GM18870 (cell line): Measurements from ENCODE around the gene GNG7.
"Not testable (repeated sequence)": the region's sequence is repeated elsewhere in the genome, so short reads cannot be mapped to it uniquely, and the experiment has no call there.

Experiments used
- ATAC-seq: cut with Tn5 transposase; IDR thresholded peaks from one replicate; pipeline ENCODE4 v1.9.1; 2021; ENCODE audit warnings: moderate library complexity; ENCODE audit not compliant: unreplicated experiment

The GNG7 gene

DNA sequence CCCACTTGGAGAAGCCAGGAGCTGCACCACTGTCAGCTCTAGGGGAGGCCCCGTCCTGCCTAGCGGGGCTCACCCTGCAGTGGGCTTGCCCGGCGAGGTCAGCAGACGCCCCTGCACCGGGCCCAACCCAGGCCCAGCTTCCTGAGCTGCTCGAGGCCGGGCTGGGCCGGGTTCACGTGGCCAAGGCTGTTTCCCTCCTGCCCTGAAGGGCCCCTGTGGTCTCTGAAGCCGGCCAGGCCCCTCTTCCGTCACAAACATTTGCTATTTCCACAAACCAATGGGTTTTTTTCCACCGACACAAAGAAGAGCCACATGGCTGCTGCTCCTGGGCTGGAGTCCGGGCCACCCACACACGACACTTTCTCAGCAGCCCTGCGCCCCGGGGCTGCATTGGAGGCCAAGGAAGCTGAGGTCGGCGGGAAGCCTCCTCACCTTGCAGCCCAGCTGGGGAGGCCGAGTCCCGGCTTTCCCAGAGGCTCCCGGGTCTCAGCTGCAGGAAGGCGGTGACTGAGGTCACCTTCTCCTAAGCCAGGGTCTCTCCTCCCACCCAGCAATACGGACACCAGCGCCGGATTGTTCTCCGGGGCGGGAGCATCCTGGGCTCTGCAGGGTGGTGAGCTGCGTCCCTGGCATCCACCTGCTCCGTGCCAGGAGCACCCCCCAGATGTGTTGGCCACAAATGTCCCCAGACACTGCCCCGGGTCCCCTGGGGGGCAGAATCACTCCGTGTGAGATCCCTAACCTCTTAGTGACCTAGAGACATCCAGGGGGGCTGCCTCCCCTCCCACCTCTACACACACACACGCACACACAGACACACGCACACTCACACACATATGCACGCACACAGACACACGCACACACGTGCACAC, 146.0 kb downstream of the GNG7 start:
- ATAC-seq: no peak

- ATAC-seq: no peak
Observed at GRCh38 chr19:2555422-2556220, 146.9 kb downstream of the GNG7 start.

GRCh38 chr19:2554856-2555255, 147.6 kb downstream of the GNG7 start:
- no peak for ATAC-seq

- ATAC-seq: no peak
Observed at GRCh38 chr19:2553510-2553909, 149.0 kb downstream of the GNG7 start.

DNA sequence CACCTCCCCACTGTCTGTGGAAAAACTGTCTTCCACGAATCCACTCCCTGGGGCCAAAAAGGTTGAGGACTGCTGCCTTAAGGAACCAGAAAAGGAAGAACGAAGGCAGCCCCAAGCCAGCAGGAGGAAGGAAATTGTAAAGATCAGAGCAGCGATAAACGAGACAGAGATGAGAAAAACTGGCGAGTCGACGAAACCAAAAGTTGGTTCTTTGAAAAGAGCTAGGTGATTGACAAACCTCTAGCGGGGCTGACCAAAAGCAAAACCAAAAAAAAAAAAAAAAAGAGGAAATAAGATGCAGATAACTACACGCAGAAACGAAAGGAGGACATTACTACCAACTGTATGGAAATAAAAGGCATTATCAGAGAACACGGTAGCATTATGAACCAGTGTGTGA, 149.6 kb downstream of the GNG7 start:
- peak; percentile 66 for ATAC-seq

DNA sequence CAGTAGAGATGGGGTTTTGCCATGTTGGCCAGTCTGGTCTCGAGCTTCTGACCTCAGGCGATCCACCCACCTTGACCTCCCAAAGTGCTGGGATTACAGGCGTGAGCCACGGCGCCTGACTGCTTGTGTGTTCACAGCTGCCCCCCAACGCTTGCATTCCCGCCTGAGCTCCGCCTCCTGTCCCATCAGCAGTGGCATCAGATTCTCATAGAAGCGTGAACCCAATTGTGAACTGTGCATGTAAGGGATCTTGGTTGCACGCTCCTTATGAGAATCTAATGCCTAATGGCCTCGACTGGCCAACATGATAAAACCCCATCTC, 150.7 kb downstream of the GNG7 start:
- no peak for ATAC-seq

- no peak for ATAC-seq
Observed at GRCh38 chr19:2551172-2551863, 151.2 kb downstream of the GNG7 start.

- ATAC-seq: no peak
Observed at GRCh38 chr19:2550431-2551171, 151.9 kb downstream of the GNG7 start.

GRCh38 chr19:2549701-2550191, 152.7 kb downstream of the GNG7 start:
- no peak for ATAC-seq

- no peak for ATAC-seq
Observed at GRCh38 chr19:2548966-2549365, 153.5 kb downstream of the GNG7 start.

DNA sequence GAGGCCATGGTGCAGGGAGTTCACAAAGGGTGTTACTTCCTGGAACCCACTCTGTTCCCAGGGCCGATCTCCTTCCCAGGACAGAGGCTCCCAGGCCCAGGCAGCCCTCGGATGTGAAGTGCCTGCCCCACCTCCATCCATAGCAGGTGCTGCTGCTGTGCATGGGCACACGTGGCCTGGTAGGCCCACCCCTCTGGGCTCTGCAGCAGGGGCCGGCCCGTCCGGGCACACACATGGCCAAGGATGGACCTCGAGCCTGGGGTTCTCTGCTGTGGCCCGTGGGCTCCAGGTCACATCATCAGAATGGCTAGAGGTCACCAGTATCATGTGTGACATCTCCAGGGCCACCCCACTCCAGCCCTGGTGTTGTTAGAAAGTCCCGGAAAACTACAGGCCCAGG, 154.8 kb downstream of the GNG7 start:
- no peak for ATAC-seq

GRCh38 chr19:2547033-2547680, 155.3 kb downstream of the GNG7 start:
- no peak for ATAC-seq

- ATAC-seq: no peak
Observed at GRCh38 chr19:2546128-2547032, 156.1 kb downstream of the GNG7 start.

- not testable (repeated sequence) for ATAC-seq
Observed at GRCh38 chr19:2545416-2546127, 156.9 kb downstream of the GNG7 start.

DNA sequence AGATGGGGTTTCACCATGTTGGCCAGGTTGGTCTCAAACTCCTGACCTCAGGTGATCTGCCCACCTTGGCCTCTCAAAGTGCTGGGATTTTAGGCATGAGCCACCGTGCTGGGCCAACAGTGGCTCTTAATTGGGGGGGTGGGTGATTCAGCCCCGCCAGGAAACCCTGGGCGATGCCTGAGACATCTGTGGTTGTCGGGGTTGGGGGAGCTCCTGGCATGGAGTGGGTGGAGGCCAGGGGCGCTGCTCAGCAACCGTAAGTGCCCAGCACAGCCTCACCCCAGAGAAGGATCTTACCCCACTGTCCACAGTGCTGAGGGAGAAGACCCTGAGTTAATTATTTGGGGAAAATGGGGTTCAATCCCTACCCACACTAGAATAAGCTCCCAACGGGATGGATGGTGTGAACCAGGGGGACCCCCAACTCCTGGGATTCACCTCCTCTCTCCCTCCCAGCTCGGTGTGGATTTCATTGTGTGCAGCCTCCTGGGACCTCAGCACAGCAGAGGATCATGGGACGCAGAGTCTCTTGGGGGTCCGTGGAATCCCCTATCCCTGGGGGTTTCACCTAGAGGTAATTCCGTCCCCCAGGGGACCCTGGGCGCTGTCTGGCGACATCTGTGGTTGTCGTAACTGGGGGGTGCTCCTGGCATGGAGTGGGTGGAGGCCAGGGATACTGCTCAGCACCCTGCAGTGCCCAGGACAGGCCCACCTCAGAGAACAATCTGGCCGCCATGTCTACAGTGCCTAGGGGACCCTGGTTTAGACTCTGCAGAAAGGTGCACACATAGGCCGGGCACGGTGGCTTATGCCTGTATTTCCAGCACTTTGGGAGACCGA, 157.7 kb downstream of the GNG7 start:
- ATAC-seq: no peak

DNA sequence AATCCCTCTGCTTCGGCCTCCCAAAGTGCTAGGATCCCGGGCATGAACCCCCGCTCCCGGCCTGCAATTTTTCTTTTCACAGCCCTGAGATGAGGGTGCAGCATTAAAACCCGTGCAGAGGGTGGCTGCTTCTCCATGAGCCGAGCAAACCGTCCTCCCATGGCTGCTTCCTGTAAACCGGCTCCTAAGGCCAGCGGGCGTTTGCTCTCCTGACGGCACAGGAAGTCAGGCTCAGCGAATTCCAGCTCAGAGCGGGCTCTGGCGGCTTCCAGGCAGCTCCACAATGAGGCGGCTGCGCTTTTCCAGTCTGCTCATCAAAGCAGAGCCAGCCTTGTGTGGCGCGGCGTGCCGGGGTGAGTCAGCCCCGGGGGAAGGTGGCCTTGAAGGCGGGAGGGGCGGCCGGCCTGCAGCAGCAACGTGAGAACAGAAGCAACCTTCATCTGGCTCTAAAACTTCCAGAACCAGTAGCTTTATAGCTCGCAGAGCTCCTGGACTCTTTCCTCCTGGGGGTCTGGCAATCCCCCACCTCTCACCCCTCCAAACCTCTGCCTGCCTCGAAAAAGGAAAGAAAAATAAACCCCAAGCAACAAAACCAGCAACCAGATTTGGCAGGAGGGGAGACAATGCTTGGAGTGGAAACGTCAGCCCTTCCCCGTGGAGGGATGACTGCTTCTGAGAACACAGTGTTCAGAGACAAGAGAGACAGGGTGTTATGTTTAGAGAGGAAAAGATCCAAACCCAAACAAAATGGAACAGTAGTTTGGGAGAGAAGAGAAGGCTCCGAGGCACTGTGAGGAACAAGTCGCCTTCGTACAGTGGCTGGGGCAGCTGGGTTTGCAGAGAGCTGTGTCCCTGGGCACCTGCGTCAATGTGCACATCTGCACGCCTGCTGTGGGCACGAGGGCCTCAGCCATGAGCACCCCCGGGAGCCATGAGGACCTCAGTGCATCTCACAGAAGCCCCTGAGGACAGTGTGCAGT, 158.7 kb downstream of the GNG7 start:
- ATAC-seq: no peak

DNA sequence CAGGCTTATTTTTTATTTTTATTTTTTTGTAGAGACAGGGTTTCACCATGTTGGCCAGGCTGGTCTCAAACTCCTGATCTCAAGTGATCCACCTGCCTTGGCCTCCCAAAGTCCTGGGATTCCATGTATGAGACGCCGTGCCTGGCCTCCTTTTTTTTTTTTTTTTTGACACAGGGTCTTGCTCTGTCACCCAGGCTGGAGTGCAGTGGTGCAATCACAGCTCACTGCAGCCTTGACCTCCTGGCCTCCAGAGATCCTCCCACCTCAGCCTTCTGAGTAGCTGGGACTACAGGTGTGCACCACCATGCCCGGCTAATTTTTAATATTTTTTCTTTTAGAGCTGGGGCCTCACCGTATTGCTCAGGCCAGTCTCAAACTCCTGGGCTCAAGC, 159.4 kb downstream of the GNG7 start:
- ATAC-seq: not testable (repeated sequence)
